Putamen (tissue), 1 donor: ENCODE data around the gene PRR20G.
"Not testable (repeated sequence)": the region's sequence is repeated elsewhere in the genome, so short reads cannot be mapped to it uniquely, and the experiment has no call there.

Source experiments
- DNase-seq: peaks from one replicate; pipeline ENCODE4 v3.0.0-alpha.2; 2016; ENCODE audit warnings: low spot score

The PRR20G gene

DNA sequence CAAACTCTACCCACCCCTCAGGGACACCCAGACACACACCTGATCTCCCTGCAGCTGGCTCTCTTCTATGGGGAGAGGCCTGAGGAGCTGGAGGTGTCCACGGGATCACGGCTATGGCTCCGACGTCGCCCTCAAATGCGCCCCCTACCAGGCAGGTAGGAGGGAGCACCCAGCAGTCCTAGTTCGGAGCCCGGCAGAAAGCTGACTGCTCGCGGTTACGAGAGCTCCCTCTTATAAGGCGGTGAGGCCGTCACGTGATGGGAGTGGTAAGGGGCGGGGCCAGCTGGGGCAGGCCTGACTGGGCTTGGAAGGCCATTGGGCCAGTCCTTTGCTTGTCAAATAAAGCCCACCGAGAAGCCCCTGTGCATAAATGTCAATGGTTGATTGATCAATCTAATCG is at the start of gene PRR20G:
Gene PRR20G (minus strand): TSS at position 207 of the 400 bp plus-strand sequence. CDS start 681 bp downstream, outside the sequence.
- no peak for DNase-seq

DNA sequence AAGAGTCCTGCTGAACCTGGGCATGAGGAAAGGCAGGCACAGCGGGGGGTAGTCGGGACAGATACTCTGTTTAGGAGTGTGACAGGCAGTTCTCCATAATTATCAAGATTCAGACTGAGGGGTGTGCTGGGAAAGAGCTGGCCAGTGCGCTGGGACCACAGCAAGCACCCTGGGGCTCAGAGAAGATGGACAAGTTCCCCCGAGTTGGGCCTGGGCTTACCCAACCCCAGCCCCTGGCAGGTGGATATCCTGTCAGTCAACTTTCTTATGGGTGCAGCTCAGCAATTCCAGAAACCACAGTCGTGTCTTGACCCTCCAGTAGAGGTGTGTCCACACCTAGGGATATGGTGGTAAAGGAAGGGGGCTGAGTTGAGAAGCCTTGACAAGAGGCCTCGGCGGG is 49.2 kb upstream of the PRR20G start:
- no peak for DNase-seq

DNA sequence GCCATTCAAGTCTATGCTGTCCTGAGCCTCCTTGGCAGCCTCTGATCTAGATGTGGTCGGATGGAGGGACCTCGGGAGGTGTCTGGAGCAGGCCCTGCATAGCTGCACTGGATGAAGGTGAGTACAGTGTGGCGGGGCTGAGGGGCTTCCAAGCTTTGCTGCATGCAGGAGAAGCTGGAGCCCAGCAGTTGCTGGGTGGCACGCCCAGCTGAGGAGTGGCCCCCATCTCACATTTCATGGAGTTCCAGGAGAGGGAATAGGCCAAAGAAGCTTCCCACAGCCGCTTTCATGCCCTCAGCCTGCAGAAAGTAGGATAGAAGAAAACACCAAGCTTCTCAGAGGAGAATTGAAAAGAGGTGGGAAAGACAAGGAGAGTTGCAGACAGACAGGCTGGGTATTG is 48.3 kb upstream of the PRR20G start:
- no peak for DNase-seq

DNA sequence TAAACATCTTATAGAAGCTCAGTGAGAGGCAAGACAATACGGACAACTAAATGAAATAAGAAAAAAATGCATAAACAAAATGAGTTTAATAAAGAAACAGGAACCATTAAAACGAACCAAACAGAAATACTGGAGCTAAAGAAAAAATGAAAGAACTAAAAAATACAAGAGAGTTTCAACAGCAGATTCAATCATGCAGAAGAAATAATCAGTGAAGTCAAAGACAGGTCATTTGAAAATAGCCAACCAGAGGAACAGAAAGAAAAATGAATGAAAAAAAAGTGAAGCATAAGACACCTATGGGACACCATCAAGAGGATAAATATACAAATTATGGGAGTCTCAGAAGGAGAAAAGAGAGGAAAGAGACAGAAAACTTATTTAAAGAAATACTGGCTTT is 42.5 kb upstream of the PRR20G start:
- DNase-seq: no peak

DNA sequence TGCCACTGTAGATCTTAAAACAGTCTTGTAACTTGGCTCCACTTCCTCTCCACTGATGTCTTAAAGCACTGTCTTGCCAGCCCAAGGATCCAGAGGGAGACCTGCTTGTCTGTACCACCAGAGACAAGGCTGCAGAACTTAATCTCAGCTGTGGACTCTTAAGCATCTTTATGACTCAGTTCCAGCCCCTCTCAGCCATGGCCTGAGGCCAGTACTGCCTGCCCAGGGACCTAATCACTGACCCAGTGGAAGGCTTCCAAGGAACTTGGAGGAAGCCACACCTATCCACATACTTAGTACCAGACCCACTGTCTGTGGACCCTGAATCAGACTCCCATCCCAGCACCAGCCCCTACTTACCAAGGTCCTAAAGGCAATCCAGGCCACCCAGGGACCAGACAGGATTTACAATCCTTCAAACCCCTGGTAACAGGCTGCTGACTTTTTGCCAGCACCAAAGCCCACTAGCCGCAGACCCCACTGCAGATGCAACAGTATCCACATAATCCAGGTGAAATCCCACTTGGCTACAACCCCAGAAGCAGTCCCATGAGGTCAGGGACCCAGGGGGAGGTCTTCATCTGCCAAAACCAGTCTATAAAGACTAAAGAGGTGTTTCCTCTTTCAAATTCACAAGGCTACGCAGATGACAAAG is 41.9 kb upstream of the PRR20G start:
- no peak for DNase-seq

DNA sequence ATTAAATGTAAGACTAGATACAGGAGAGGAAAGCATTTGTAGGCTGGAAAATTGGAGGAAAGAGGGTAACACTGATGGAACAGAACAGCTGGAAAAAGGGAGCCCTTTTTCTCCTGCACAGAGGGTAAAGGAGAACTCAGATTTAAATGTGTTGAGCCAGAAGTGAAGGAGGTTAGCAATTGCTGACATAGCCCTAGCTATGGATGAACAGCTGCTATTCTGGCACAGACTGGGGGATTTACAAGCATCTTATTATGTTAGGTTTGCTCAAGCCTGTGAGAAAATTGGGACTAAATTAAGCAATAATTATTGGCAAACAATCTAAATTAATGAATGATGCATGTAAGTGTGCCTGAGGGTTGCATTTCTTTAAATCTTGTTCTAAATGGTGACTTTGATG is 40.6 kb upstream of the PRR20G start:
- no peak for DNase-seq

DNA sequence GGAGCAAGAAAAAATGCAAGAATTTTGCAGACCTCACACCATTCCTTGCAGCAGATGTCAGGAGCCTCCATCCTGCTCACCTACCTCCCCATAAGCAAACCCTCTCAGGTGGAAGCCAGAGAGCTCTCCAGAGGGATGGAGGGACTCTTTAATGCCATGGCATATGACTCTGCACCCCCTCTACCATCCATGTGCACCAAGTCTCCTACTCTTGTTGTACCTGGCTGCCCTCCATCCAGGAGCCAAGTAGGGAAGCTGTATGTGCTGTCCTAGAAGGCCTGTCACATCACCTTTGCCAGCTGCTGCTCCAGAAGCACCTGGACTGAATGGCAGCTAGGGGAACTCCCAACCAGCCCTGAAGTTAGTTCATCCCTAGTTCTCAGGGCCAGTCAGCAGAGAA is 38.5 kb upstream of the PRR20G start:
- no peak for DNase-seq

DNA sequence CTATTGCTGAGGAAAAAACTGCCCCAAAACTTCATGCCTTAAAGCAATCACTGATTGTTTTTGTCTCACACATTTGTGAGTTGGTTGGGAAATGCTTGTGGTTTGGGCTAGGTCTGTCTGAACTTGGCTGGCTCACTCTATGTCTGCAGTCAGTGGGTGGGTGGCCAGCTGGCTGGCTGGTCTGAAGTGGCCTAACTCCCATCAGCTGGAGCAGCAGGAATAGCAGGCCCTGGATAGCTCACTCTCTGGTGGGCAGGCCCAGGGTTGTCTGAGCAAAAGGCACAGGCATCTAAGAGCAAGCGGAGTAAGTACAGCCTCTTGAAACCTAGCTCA is 37.7 kb upstream of the PRR20G start:
- no peak for DNase-seq

DNA sequence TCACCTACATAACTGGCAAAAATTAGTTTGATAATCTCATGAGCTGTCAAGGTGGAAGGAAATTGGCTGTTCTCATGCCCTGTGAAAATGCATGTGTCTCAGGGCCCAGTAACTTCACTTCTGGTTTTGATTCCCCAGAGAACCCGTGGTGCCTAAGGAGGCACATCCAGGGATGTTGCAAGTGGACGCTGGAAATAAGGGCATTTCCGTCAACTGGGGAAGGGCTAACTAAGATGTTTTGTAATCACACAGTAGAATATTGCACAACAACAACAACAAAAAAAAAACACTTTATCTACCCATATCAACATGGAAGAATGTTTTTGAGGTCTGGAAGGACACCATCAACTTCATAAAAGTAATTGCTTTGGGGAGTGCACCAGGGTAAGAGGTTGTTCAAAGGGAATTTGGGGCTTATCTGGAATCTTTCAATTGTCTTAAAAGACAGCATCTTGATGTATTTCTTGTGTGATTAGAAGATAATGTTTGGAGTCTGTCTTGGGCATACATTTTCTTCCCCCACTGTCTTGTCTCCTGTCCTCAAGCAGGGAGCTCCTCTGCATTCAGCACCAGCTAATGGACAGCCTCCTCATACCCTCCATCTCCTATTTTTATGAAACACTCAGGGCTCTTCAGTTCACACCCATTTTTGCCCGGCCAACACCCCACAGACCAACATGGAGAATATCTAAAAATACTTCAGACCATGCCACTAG is 37.2 kb upstream of the PRR20G start:
- no peak for DNase-seq

DNA sequence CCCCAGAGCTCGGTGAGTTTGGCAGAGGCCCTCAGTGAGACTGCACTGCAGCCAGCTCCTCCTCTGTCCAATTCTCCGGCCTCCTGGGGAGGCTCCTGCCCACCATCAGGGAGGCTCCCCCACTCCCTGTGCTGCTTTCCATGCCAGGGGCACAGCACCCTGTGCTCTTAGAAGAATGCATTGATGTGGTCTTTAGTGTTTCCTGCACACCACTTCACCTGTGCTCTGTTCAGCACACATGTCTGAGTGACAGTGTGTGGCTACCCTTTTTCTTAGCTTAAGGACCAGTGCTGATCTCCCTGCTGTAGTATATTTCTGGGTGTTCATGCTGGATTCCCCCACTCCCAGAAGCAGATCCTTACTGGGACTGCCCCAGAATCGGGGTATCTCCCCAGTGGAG is 36.2 kb upstream of the PRR20G start:
- no peak for DNase-seq

DNA sequence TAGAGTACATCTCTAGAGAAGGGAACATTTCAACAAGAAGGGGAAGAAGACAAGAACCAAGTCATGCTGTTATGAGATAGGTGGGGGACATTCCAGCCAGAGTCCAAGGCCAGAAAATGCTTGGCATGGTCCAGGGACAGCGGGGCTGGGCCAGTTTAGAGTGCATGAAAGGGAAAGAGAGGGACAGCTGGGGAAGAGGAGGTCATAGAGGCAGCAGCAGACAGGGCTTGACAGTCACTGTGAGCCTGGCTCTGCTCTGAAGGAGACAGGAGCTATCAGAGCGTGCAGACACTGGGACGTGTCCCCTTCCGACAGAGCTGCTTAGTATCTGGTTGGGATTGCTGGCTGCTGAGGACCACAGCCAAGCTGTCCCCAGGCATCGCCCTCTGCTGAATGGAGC is 35.7 kb upstream of the PRR20G start:
- no peak for DNase-seq

DNA sequence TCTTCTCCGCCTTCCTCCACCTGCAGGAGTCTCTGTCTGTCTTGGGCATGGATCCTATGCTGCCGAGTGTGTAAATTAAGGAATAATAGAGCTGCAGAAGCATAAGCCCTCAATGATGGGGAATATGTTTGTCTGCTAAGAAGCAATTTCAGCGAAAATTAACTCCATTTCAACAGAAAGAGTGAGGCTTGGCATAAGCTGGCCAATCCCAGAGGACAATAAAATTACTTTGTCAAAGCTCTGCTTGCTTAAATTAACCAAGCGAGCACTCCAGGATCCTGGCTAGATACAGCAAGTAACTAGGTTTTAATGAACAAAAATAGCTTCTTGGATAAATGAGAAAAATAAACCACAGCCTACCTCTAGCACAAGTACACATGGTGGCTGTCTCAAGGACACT is 33.5 kb upstream of the PRR20G start:
- no peak for DNase-seq

DNA sequence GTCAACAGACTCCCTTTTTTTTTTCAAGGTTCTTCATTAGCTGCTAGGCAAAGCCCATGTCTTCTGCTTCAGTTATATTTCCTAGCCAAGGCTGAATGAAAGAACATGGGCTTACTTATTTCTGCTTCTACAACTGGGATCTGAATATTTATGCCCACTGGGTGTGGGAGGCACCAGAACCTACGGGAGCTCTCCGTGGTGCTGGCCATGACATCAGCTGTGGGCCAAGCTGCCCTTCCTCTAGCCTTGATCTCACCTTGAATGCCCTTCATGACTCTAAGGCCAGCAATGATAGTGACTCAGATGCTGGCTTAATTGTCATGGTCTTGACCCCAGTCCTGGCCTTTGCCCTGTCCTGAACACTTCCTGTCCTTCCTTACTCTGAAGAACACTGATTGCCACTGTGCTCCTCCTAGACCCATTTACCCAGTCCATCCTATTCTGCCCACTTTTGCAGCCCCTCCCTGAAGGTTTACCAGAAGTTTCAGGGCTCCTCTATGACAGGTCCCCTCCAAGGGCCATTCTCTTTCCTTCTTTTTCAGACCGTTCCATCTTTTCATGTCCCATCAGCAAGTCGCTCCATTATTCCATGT is 32.8 kb upstream of the PRR20G start:
- no peak for DNase-seq

DNA sequence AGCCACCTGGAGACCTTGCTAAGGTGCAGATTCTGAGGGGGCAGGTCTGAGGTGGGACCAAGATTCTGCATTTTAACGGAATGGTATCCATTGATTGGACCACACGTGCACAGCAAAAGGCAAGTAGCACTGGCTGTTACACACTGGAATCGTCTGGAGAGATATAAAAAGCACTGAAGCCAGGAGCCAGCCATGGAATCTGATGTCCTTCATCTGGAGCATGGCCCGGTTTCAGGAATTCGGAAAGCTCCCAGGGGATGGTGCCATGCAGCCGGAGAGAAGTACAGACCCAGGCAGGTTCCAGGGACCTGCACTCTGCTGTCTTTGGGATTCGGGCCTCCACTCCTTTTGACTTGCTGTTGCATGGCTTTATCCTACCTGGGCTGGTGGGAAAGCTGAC is 28.8 kb upstream of the PRR20G start:
- no peak for DNase-seq

DNA sequence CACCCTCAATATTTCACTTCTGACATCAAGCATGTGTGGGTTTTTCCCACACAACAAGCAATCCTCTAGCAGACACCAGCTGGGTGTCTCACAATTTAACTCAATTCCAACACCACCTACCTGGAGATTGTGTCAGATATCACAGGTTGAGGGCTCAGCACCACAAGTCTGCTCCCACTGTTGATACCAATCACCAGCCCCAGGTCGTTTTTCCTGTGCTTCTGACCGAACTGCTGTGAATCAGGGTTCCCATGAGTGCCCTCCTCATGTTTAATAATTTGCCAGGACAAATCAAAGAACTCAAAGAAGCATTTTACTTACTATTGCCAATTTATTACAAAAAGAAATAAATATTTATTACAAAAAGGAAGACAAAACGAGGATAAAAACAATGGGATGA is 25.0 kb upstream of the PRR20G start:
- no peak for DNase-seq

DNA sequence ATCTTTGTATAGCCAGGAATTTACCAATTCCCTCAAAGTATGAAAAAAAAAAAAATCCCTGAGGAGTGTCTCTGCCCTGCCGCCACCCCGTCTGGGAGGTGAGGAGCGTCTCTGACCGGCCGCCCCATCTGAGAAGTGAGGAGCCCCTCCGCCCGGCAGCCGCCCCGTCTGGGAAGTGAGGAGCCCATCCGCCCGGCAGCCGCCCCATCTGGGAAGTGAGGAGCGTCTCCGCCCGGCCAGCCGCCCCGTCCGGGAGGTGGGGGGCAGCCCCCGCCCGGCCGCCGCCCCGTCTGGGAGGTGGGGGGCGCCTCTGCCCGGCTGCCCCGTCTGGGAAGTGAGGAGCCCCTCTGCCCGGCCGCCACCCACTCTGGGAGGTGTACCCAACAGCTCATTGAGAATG is 21.0 kb upstream of the PRR20G start:
- not testable (repeated sequence) for DNase-seq

DNA sequence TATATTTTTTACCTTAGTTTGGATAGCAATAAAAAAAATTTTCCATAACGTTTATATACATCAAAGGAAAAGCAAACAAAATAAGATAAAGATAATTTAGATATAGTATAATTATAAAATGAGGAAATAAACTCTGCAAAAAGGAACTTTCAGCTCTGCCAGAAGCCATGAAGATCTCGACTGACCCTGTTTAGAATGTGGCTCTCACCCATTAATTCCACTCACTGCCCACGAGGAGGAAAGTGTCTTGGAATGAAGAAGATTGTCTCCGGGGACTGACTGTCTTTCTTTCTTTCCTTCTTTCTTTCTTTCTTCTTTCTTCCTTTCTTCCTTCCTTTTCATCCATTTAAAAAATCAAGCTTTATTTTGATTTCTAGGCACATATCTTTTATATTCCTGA is 20.1 kb upstream of the PRR20G start:
- no peak for DNase-seq

DNA sequence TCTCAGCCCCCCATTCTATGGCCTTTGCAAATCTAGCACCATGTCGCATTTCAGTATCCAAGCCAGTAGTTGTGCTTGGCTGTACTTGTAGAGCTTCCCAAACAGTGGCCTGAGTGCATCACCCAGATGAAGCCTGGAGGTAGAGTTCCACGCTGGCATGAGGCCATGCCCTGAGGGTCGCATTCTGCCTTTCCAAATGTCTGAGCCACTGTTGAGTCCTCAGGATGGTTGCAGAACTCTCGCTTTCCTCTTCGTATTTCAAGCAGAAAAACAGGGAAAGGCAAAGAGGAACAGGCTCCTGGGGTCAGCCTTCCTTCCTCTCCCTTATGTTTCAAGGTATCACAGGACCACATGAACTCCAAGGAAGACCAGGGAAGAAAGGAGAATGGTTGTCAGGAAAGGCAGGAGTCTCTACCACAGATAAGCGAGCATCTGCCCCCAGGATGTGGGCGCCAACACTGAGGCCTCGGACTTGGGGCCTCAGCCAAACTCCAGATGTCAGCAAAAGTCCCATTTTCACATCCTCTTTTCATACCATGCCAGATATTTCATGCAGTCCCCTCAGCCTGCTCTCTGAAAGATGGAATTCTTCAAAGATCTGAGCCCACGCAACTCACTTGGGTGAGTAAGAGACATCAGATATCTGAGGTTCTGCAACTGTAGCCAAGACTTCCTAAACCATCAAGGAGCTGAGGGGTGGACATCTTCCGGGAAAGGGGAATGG is 19.4 kb upstream of the PRR20G start:
- peak; percentile 20 for DNase-seq

DNA sequence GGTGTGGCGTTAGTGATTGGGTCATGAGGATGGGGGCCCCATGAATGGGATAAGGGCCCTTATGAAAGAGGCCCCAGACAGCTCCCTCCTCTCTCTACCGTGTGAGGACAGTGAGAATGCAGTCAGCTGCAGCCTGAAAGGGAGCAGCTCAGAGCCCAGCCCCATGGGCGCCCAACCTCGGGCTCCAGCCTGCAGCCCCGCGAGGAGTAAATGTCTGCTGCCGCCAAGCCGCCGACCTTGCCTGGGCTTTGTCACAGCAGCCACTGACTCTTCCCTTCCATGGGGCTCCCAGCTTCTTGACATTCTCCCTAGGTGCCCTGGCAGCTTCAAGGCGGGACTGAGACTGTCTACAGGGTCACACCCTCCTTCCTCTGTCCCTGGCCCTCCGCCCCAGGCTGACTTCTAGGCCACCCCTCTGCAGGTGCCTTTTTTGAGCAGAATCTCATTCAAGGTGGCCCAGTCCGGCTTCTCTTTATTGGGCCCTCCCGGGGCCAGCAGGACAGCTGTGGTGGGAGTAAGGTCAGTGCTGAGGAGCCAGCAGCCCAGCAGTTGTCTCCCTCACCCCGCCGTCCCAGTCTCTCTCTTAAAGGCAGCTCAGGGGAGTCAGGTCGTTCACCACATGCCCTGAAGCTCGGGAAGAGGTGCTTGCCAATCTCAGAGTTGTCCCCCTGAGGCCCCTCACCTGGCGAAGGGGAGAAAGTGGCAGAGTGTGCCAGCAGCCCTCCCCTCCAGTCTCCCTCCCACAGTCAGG is 18.7 kb upstream of the PRR20G start:
- no peak for DNase-seq

DNA sequence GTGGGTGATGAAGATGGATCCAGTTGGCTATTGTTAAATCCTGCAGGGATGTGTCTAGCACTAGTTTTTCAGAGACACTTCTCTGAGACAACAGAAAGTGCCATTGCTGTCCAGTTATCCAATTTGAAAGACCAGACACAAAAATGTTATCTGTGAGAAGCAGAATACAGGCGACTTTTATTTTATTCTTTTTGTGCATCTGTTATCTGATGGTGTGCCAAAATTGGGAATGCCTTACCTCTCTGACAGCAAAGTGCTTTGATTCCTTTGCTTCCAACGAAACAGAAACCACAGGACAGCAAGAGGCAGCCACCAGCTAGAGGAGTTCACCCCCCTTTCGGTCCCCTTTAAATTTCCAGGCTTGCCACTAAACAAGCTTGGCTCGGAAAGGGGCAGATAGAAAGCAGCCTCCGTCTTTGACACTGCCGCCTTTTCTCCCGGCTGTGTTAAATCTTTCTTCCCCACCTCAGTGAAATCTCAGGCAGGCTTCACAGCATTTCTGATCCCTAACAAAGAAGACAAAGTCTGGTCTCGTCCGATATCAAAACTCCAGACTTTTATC is 17.7 kb upstream of the PRR20G start:
- DNase-seq: no peak

DNA sequence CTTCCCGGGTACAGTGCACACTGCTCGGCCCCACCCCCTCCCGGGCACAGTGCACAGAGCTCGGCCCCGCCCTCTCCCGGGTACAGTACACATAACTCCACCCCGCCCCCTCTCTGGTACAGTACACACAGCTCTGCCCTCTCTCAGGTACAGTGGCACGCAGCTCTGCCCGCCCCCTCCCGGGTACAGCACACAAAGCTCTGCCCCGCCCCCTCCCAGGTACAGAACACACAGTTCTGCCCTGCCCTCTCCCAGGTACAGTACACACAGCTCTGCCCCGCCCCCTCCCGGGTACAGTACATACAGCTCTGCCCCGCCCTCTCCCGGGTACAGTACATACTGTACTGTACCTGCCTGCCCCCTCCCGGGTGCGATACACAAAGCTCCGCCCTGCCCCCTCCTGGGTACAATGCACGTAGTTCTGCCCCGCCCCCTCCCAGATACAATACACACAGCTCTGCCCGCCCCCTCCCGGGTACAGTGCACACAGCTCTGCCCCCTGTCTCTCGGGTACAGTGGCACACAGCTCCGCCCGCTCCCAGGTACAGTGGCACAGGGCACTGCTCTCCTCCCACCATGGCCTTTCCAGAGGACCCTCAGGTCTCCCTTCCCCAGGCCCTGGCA is 16.4 kb upstream of the PRR20G start:
- DNase-seq: no peak

DNA sequence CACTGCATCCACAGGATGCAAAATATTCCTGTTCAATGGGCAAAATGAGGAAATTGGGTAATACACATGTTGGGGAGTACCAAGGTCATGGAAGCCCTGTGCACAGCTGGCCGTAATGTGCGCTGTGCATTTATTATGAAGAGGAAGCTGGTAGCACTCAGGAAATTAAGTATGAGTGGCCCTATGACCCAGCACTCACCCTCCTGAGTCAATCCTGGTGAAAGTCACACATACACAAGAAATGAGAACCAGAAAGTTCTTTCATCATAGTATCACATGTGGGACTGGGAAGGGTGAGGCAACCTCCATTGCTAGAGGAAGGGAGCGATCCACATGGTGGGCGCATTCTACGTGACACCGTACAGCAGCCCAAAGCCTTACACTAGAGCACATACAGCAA is 11.4 kb upstream of the PRR20G start:
- no peak for DNase-seq
